ENCODE measurements around the gene PINK1.

PINK1 gene

DNA sequence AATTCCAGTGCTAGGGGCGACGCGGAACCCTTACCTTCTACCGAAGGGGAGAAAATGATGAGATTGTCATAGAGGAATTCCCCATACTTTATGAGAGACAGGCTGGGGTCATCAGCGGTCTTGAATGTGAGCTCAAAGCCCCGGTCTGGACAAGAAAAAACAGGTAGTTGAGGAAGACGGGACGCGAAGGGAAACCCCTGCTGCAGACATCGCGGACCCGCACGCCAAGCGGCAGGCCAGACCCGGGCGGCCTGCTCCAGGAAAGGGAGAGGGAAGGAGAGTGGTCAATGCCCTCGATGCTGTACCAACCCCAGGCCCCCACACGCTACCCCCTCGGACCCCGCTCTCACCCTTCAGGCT lies 27.6 kb downstream of the PINK1 start:
- TF ChIP-seq, protein P1, sequence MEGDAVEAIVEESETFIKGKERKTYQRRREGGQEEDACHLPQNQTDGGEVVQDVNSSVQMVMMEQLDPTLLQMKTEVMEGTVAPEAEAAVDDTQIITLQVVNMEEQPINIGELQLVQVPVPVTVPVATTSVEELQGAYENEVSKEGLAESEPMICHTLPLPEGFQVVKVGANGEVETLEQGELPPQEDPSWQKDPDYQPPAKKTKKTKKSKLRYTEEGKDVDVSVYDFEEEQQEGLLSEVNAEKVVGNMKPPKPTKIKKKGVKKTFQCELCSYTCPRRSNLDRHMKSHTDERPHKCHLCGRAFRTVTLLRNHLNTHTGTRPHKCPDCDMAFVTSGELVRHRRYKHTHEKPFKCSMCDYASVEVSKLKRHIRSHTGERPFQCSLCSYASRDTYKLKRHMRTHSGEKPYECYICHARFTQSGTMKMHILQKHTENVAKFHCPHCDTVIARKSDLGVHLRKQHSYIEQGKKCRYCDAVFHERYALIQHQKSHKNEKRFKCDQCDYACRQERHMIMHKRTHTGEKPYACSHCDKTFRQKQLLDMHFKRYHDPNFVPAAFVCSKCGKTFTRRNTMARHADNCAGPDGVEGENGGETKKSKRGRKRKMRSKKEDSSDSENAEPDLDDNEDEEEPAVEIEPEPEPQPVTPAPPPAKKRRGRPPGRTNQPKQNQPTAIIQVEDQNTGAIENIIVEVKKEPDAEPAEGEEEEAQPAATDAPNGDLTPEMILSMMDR (IDR thresholded peaks at IDR 0.05; ENCODE audit: extremely low read depth, missing control alignments), result no peak

DNA sequence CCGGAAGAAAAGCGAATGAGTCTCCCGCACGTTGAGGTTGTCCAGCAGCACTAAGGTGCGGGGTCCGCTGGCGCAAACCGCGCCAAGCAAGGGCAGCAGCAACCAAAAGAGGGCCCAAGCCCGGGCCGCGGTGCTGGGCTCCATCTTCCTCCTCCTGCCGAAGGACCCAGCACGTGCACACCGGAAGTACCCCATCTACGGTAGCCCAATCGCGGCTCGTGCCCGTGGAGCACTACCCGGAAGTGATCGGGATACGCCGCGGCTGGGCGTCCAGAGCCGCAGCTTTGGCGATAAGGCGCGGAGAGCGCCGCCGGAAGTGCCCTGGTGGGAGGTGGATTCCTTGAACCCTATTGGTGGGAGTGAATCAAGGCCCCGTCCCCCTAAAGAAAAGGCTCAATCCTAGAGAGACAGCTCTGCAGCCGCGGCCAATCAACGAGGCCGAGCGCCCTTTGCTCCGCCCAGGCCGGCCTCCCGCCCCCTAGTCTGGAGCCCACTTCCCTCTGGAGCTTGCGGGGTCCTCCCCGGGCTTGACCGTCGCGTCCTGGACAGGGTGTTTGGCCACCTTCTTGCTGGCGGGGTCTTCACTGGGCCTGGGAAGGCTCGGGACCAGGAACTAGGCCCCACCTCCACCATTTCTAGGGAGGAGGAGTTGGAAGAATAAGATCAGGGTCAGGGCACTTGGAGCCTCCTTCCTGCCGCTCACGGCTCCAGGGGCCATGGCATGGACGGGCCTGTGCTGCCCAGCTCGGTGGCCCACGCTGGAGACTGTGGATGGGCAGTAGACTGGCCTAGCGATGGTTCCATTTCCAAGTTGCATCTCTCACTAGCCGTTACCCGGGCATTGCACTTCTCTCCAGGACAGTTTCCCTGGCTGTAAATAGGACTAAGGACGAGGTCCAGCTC lies 28.2 kb downstream of the PINK1 start, which contains the start of gene DDOST:
Gene DDOST (minus strand): TSS at position 163 of the 903 bp plus-strand sequence. CDS start 19 bp downstream, at position 144.
- TF ChIP-seq, protein P1 (IDR thresholded peaks at IDR 0.05; ENCODE audit: extremely low read depth, missing control alignments), result no peak
- DNase-seq (ENCODE audit: low spot score), result peak; percentile 96

More for the DNA sequence above, 27.6 kb downstream of the PINK1 start:
- no peak for DNase-seq (ENCODE audit: low spot score)

DNA sequence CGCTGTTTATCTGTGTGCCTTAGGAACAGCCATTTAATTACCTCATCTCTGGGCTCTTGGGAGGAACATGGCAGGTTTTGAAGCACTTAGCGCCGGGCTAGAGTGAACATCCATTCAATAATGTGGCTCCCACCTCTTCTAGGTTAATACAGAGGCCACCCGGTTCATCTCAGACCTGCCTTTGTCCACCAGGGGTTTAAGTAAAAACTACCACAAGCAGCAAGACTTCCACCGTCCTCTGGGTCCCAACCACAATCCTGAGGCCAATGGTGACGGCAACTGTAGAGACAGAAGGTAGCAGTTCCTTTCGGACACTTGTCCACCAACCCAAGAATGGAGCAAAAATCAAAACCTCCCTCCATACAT lies 28.8 kb downstream of the PINK1 start:
- DNase-seq (ENCODE audit: low spot score), result no peak
- TF ChIP-seq, protein P1 (IDR thresholded peaks at IDR 0.05; ENCODE audit: extremely low read depth, missing control alignments), result no peak

DNA sequence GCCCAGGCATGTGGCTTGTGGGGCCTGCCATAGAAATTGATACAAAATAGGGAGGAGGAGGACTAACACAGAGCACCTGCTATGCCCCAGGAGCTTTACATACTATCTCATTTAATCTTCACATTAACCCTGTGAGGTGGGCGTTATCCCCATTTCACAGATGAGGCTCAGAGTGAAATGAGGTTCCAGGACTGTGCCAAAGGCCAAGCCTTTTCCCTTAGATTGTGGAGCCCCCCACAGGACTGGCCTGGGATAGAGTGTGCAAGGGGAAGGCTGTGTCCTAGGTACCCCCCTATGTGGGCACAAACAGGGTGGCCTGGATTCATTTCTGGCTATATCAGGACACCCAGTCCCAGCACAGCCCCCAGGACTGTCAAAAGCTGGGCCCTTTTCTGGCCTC lies 30.1 kb downstream of the PINK1 start:
- TF ChIP-seq, protein P1 (IDR thresholded peaks at IDR 0.05; ENCODE audit: extremely low read depth, missing control alignments), result no peak
- no peak for DNase-seq (ENCODE audit: low spot score)

DNA sequence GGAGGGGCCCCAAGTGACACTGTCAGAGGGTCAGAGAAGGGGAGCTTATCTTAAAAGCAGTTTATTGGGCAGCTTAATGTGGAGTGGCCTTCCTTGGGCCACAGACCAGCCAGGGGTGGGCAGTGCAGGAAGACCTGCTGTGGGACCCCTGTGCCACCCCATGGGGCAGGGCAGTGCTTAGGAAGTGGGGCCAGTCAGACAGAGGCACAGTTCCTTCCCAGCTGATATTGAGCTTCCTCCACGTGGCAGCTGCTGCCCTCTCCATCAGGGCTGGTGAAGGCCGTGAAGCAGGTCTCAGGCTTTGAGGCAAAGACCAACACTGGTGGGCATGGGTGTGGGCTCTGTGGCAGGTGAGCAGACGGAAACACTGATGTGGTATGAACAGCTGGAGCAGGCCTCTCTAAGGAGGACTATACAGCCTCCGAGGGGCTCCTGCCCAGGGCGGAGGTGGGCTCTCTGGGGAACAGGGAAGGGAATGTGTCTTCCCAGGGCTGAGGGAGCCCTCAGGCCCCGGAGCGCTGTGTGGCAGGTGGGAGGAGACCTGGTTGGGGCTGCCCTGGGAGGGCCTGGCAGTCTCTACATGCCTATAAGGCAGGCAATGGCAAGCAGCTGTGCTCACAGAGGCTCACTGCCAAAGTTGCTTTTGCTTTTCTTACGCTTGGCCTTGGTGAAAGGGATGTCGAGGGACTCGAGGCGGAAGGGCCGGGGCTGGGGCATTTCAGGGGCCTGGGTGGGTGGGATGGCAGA lies 30.9 kb downstream of the PINK1 start:
- TF ChIP-seq, protein P1 (IDR thresholded peaks at IDR 0.05; ENCODE audit: extremely low read depth, missing control alignments), result no peak
- DNase-seq (ENCODE audit: low spot score), result no peak

DNA sequence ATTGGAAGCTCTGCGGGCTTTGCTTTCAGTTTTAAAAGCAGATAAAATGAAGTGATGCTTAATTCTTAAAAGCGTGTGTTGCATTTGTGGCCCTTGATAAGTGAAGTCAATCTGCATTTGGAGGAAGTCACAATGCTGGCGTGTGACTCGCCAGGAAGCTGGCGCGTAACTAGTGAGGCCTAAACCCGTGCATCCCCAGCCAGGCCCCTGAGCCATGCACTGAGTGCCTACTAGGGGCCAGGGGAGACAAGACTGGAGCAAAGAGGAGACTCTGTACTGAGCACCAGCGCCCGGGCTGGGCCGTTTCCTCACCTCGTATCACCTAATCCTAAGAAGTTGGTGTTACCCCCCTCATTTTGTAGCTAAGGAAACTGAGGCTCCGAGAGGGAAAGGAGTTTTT lies 32.5 kb downstream of the PINK1 start:
- TF ChIP-seq, protein P1 (IDR thresholded peaks at IDR 0.05; ENCODE audit: extremely low read depth, missing control alignments), result no peak
- no peak for DNase-seq (ENCODE audit: low spot score)

DNA sequence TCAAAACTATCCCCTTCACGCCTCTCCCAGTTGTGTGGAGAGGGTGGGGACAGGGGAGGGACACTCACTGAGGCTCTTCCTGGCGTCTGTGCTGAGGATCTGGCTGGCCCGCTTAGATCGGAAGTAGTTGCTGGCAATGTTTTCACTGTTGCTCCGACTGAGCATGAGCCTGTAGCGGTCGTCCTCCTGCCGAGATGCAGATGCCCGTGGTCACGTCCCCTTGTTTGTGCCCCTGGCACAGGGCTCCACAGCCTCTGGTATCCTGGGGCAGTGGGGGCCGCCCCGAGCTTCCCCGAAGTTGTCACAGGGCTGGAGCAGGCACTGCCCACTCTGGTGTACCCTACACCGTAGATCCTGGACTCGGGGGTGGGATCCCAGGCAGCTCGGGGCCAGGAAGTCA lies 32.9 kb downstream of the PINK1 start:
- DNase-seq (ENCODE audit: low spot score), result no peak
- TF ChIP-seq, protein P1 (IDR thresholded peaks at IDR 0.05; ENCODE audit: extremely low read depth, missing control alignments), result no peak
